ENCODE measurements around the gene CISD1.
A peak's percentile ranks its signal among the peaks of the same experiment; 100 is the strongest.

Gene CISD1

GRCh38 chr10:58265249-58265648 lies 3.7 kb upstream of the CISD1 start:
- DNase-seq (ENCODE audit: low read depth in 2 of 2): no peak

- DNase-seq (ENCODE audit: low read depth in 2 of 2): no peak
These were observed 2.7 kb upstream of the CISD1 start for GRCh38 chr10:58266003-58266825.

GRCh38 chr10:58266826-58267712 lies 1.9 kb upstream of the CISD1 start:
- DNase-seq (ENCODE audit: low read depth in 2 of 2): peak; percentile 4 to 27

- peak; percentile 85 to 93 for DNase-seq (ENCODE audit: low read depth in 2 of 2)
These were observed 1.1 kb upstream of the CISD1 start, which contains the start of gene IPMK for GRCh38 chr10:58267713-58268453. TSS of gene IPMK (minus strand) at chr10:58267894. CDS start at chr10:58267611, 283 bp downstream.

- DNase-seq (ENCODE audit: low read depth in 2 of 2): no peak
These were observed 462 bp upstream of the CISD1 start for GRCh38 chr10:58268454-58268945.

DNA sequence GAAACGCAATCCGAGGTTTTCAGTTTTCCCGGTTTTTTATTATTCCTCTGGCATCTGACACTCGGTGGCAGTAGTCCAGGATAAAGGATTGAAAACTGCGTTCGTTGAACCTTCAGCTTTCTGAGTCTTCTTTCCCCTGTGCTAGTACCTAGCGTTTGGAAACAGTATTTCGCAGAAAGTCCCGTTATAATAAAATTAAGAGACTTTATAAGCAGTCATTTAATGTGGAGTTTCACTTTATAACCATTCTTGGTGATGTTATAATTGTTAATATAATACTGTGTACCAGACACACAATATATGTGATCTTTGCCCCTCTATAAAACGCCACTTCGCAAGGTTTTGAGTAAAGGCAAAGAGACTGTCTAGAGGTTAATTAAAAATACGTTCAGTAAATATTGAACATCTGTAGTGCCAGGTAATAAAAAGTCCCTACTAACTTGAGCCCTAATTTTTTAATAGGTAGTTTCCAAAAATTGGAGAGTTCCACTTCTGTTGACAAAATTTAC lies 874 bp downstream of the CISD1 start:
- no peak for DNase-seq (ENCODE audit: low read depth in 2 of 2)

GRCh38 chr10:58275261-58275660 lies 6.3 kb downstream of the CISD1 start:
- no peak for DNase-seq (ENCODE audit: low read depth in 2 of 2)

GRCh38 chr10:58275908-58276307 lies 6.9 kb downstream of the CISD1 start:
- no peak for DNase-seq (ENCODE audit: low read depth in 2 of 2)

- DNase-seq (ENCODE audit: low read depth in 2 of 2): no peak
These were observed 9.5 kb downstream of the CISD1 start for GRCh38 chr10:58278274-58278961.

- DNase-seq (ENCODE audit: low read depth in 2 of 2): no peak
These were observed 10.0 kb downstream of the CISD1 start for GRCh38 chr10:58278962-58279307.

DNA sequence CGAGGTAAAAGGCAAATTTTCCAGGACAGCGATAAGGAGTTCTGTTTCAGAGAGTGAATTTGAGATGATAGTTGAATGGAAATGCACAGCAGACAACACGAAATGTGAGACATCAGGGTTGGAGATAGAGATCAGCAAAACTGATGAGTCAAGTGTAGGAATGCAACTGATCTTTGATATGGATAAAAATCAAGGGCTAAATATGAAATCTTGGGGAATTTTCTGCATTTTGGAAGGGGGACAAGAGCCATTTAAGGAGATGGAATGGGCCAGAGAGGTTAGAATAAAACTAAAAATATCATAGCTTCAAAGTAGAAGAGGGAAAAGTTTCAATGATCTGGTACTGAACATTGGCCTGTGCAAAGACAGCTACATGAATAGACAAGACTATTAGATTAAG lies 11.5 kb downstream of the CISD1 start:
- no peak for DNase-seq (ENCODE audit: low read depth in 2 of 2)

- no peak for DNase-seq (ENCODE audit: low read depth in 2 of 2)
These were observed 12.3 kb downstream of the CISD1 start for GRCh38 chr10:58281092-58281752.

DNA sequence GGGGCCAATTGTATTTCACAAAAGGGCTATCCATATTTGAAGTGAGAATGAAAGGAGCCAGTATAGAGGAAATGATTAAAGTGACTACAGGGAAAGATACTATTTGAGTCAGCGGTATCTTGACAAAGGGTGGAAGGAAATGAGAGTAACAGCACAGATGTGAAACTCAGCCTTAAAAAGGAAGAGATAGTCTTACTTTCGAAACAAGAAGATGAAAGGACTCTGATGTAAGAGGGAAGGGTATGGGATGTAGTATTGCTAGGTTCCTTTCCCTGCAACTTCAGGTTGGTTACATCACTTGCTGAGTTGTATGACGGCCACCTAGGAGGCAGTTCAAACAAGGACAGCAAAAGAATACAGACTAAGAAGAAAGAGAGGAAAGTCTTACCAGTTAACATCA lies 13.7 kb downstream of the CISD1 start:
- peak in 1 of 2 donors; percentile 4 for DNase-seq (ENCODE audit: low read depth in 2 of 2)

GRCh38 chr10:58291538-58292174 lies 22.7 kb downstream of the CISD1 start:
- DNase-seq (ENCODE audit: low read depth in 2 of 2): peak in 1 of 2 donors; percentile 2

- DNase-seq (ENCODE audit: low read depth in 2 of 2): no peak
These were observed 25.0 kb downstream of the CISD1 start for GRCh38 chr10:58293989-58294388.

DNA sequence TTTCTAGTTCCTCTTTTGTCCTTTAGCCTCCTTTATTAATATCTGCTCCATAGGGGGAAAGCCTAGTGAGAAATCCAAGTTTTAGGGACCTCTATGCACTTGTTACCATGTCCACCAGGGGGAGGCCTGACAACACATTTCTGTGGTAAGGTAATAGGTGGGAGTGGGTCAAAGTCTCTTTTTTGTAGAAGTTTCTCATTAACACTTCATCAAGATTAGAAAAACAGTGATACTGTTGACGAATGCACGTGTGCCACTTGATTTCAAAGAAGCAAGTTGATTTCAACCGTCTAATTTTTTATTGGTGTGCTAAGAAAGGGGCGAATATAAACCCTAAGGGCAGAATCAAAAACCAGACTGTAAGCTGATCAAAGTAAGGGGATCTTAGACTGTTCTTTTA lies 30.6 kb downstream of the CISD1 start:
- peak; percentile 25 for DNase-seq (ENCODE audit: low read depth in 2 of 2)

- DNase-seq (ENCODE audit: low read depth in 2 of 2): no peak
These were observed 31.7 kb downstream of the CISD1 start for GRCh38 chr10:58300676-58301075.

DNA sequence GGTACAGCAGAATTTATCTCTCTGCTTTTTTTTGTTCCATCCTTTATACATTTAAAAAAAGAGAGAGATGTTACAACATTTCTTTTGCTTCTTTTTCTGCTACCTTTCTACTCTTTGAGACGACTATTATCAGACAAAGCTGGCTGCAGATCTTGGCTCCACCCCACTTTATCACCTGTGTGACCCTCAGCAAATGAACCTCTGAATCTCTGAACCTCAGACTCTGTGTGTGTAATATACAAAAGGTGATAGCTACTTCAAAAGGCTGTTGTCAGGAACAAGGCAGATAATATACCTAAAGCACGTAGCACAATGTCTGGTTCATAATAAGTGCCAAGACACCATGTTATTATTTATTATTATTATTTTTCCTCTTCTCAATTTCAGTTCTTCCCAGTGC lies 33.3 kb downstream of the CISD1 start:
- no peak for DNase-seq (ENCODE audit: low read depth in 2 of 2)

DNA sequence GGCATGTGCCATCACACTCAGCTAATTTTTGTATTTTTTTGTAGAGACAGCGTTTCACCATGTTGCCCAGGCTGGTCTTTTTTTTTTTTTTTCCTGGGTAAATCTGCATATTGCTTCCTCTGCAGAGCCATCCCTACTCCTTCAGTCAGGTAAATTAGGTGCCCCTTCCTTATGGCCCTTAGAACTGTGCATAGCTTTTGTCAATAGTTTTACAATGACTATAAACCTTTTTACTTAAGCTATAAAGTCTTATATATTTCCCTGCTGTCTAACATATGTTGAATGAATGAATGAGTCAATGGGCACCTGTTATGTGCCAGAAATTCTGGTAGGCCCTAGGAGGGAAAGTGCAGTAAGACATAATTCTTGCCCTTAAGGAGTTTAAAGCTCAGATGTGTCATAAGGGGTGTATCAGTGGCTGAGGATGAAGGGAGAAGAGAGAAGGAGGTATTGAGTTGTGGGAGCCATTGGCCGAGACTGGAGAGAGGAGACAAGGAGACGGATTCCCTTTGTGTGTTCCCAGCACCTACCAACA lies 35.2 kb downstream of the CISD1 start:
- DNase-seq (ENCODE audit: low read depth in 2 of 2): no peak

DNA sequence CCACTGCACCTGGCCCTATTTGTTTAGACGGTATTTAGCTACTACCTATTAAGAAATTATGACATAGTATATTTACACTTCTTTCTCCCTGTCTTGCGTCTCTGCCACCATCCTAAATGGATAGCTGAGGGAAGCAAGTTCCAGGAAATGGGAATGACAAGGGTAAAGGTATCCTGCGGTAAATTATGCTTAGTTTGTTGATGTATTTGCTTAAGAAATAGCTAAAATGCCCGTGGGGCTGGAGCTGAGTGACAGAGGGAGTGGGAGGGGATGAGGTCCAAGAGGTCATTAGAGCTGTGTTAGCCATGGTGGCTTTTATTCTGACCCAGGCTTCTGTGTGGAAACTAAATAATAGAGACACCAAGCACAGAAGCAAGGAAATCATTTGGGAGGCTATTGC lies 36.9 kb downstream of the CISD1 start:
- DNase-seq (ENCODE audit: low read depth in 2 of 2): no peak
